Gastrocnemius medialis (tissue), 4 donors: Measurements from ENCODE around the gene AMPH. TPM values are rescaled to one million over a fixed set of nuclear protein-coding genes. Genes with fewer than 3 reads are reported as not detected.

Experiments used
- ATAC-seq, 2 donors: fragments of 150-250 bp; one replicate each; pipeline ENCODE4 v1.9.1; 2016
- DNase-seq, 2 donors: peaks; one replicate each; pipeline ENCODE4 v3.0.0-alpha.2; 2019
- H3K27ac ChIP-seq, 4 donors: fragments of 200-600 bp; sonication (generic); 1 replicate in 1 of 4; 2 replicates in 3 of 4; pipeline ENCODE4 v1.5.1; 2016 to 2018; ENCODE audit warnings: mild to moderate bottlenecking in 2 of 4, moderate library complexity in 1 of 4
- H3K27me3 ChIP-seq, 3 donors: fragments of 200-600 bp; sonication (generic) in 2 of 3; 1 replicate in 1 of 3; 2 replicates in 2 of 3; pipeline versions ENCODE4 v1.5.1 to v1.6.0; 2016 to 2019; ENCODE audit warnings: mild to moderate bottlenecking in 1 of 3, moderate library complexity in 1 of 3
- H3K36me3 ChIP-seq, 2 donors: fragments of 200-600 bp; sonication (generic) in 1 of 2; one replicate each; pipeline ENCODE4 v1.5.1; 2017 to 2018
- H3K4me1 ChIP-seq, 2 donors: fragments of 200-600 bp; sonication (generic) in 1 of 2; one replicate each; pipeline ENCODE4 v1.5.1; 2016 to 2017; ENCODE audit warnings: mild to moderate bottlenecking in 2 of 2
- H3K4me3 ChIP-seq, 4 donors: fragments of 200-600 bp; sonication (generic) in 3 of 4; 1 replicate in 1 of 4; 2 replicates in 3 of 4; pipeline ENCODE4 v1.5.1; 2016 to 2019; ENCODE audit warnings: mild to moderate bottlenecking in 2 of 4
- H3K9me3 ChIP-seq, 3 donors: fragments of 200-600 bp; sonication (generic) in 2 of 3; 1 replicate in 1 of 3; 2 replicates in 2 of 3; pipeline ENCODE4 v1.5.1; 2016 to 2019
- POLR2A ChIP-seq, 2 donors: fragments of 450-650 bp; IDR thresholded peaks; one replicate each; pipeline ENCODE4 v1.6.1; 2017; ENCODE audit warnings: antibody characterized with exemption in 2 of 2, mild to moderate bottlenecking in 2 of 2, moderate library complexity in 2 of 2
- in situ Hi-C, 4 donors: fragments of 200-750 bp; cut with MboI; loops; one replicate each; pipeline versions ENCODE4 v1.15.0 to v1.8.0; 2017; ENCODE audit warnings: low sequenced_read_pairs in 4 of 4
- intact Hi-C: fragments of 100-400 bp; cut with DNase I; formaldehyde crosslinking; loops from one replicate; pipeline ENCODE4 v1.15.1; 2023; ENCODE audit warnings: low total_unique reads
- total RNA-seq, 4 donors: library from RNA; depleted of rRNA; stranded (reverse); fragments of >200 nt; gene quantifications; one replicate each; pipeline versions ENCODE4 v1.1.0 to v1.2.3, GENCODE V29; 2016
- TF ChIP-seq, protein P1 (sequence below), 5 experiments: fragments of 450-650 bp in 3 of 5; fragments of 200-600 bp in 2 of 5; sonication (generic) in 2 of 5; IDR thresholded peaks in 4 of 5; conservative IDR thresholded peaks in 1 of 5; 1 replicate in 4 of 5; 2 replicates in 1 of 5; pipeline ENCODE4 v1.5.1; 2016 to 2019; ENCODE audit warnings: antibody characterized with exemption in 5 of 5, mild to moderate bottlenecking in 3 of 5, moderate library complexity in 3 of 5

The AMPH gene
- total RNA-seq, 4 donors from 2014 or later, result 1.8 to 8.3 (median 5.2) TPM

DNA sequence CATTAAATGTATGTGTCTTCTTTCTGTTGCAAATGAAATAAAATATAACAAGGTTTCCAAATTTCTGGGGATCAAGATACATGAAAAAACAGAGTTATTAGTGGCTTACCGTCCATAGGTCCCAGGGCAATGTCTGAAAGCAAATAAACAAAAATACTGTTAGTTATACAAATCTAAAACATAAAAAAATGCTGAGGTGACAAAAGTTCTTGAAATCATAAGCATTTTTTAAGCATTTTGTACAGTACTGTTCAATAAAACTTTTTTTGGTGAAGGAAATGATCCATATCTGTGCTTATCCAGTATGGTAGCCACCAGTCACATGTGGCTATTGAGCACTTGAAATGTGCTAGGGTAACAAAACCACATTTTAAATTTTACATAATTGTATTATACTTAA is 199.1 kb downstream of the AMPH start:
- Histone ChIP-seq H3K27me3 (no peaks in the 10 kb centered on the region), H3K4me3 (no peak overlapping the region), H3K36me3 (no peaks in the 10 kb centered on the region), H3K27ac (no peak overlapping the region), H3K4me1 (no peaks in the 10 kb centered on the region), H3K9me3 (no peaks in the 10 kb centered on the region)
- DNase-seq, result no peak
- intact Hi-C loops (no loop called here), in situ Hi-C loops (no loop called here)
- no peak for ATAC-seq
- TF ChIP-seq, protein P1, sequence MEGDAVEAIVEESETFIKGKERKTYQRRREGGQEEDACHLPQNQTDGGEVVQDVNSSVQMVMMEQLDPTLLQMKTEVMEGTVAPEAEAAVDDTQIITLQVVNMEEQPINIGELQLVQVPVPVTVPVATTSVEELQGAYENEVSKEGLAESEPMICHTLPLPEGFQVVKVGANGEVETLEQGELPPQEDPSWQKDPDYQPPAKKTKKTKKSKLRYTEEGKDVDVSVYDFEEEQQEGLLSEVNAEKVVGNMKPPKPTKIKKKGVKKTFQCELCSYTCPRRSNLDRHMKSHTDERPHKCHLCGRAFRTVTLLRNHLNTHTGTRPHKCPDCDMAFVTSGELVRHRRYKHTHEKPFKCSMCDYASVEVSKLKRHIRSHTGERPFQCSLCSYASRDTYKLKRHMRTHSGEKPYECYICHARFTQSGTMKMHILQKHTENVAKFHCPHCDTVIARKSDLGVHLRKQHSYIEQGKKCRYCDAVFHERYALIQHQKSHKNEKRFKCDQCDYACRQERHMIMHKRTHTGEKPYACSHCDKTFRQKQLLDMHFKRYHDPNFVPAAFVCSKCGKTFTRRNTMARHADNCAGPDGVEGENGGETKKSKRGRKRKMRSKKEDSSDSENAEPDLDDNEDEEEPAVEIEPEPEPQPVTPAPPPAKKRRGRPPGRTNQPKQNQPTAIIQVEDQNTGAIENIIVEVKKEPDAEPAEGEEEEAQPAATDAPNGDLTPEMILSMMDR (IDR thresholded peaks at IDR 0.05 in 4 of 5, conservative IDR thresholded peaks at IDR 0.05 in 1 of 5), result no peak
- TF ChIP-seq POLR2A (IDR thresholded peaks at IDR 0.05), result no peak

- no peak for DNase-seq
- no peak for ATAC-seq
- no peaks in the 10 kb centered on the region for H3K36me3 ChIP-seq
- TF ChIP-seq, protein P1 (IDR thresholded peaks at IDR 0.05 in 4 of 5, conservative IDR thresholded peaks at IDR 0.05 in 1 of 5), result no peak
- no peak for TF ChIP-seq POLR2A (IDR thresholded peaks at IDR 0.05)
- H3K9me3 ChIP-seq, result no peaks in the 10 kb centered on the region
- no peaks in the 10 kb centered on the region for H3K4me1 ChIP-seq
- H3K27ac ChIP-seq, result no peak overlapping the region
- intact Hi-C loops (no loop called here), in situ Hi-C loops (no loop called here)
- no peak overlapping the region for H3K4me3 ChIP-seq
- H3K27me3 ChIP-seq, result no peaks in the 10 kb centered on the region
Observed at GRCh38 chr7:38429057-38429456, 202.1 kb downstream of the AMPH start.

- Histone ChIP-seq H3K27me3 (no peaks in the 10 kb centered on the region), H3K4me1 (no peaks in the 10 kb centered on the region), H3K9me3 (no peaks in the 10 kb centered on the region), H3K27ac (no peak overlapping the region), H3K36me3 (no peaks in the 10 kb centered on the region), H3K4me3 (no peak overlapping the region)
- in situ Hi-C loops, result no loop called here
- TF ChIP-seq POLR2A (IDR thresholded peaks at IDR 0.05), result no peak
- TF ChIP-seq, protein P1 (IDR thresholded peaks at IDR 0.05 in 4 of 5, conservative IDR thresholded peaks at IDR 0.05 in 1 of 5), result no peak
- ATAC-seq (no peak), DNase-seq (no peak)
- intact Hi-C loops, result no loop called here
Observed at GRCh38 chr7:38428041-38428440, 203.1 kb downstream of the AMPH start.

DNA sequence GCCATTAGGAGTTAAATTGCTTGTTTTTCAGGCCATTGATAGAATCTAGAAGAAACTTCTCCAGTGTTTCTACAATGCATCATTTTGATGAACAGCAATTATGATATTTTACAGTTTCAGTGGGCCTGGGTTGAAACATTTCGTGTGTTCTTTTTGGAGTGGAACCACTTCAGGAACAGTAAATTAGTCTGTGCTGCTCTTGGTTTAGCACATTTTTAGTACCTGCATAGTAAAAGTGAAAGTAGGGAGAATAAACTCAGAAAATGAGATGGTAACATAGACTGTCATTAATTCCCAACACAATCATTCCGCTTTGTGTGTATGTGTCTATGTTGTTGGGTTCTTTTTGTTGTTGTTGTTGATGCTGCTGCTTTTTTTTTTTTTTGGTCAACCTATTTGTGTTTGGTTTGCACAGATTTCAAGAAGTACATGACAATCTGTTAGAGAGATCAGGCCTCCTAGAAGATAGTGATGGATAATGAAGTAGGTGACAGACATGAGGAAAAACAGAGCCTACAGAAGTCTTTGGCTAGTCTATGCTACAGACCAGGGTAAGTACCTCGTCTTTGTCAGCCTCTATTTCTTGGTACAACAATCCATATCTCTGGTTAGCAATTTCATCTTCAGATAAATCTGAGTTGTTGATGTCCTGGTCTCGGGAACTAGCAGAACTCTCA is 203.8 kb downstream of the AMPH start:
- Histone ChIP-seq H3K27ac (no peak overlapping the region), H3K36me3 (no peaks in the 10 kb centered on the region), H3K9me3 (no peaks in the 10 kb centered on the region), H3K4me3 (no peak overlapping the region), H3K27me3 (no peaks in the 10 kb centered on the region), H3K4me1 (no peaks in the 10 kb centered on the region)
- ATAC-seq, result no peak
- intact Hi-C loops (no loop called here), in situ Hi-C loops (no loop called here)
- TF ChIP-seq POLR2A (IDR thresholded peaks at IDR 0.05), result no peak
- TF ChIP-seq, protein P1 (IDR thresholded peaks at IDR 0.05 in 4 of 5, conservative IDR thresholded peaks at IDR 0.05 in 1 of 5), result no peak
- no peak for DNase-seq

GRCh38 chr7:38425509-38425908 is 205.7 kb downstream of the AMPH start:
- TF ChIP-seq, protein P1 (IDR thresholded peaks at IDR 0.05 in 4 of 5, conservative IDR thresholded peaks at IDR 0.05 in 1 of 5), result no peak
- TF ChIP-seq POLR2A (IDR thresholded peaks at IDR 0.05), result no peak
- Histone ChIP-seq H3K27me3 (no peaks in the 10 kb centered on the region), H3K27ac (no peak overlapping the region), H3K4me3 (no peak overlapping the region), H3K9me3 (no peaks in the 10 kb centered on the region), H3K4me1 (no peaks in the 10 kb centered on the region), H3K36me3 (no peaks in the 10 kb centered on the region)
- in situ Hi-C loops, result no loop called here
- intact Hi-C loops, result no loop called here
- ATAC-seq, result no peak
- no peak for DNase-seq
